ENCODE results near the gene FEM1A. TPM values are rescaled to one million over a fixed set of nuclear protein-coding genes. Genes with fewer than 3 reads are reported as not detected.
A peak's percentile ranks its signal among the peaks of the same experiment; 100 is the strongest.

FEM1A gene
- total and polyA plus RNA-seq, 10 of the 15 experiments (the other 5 are each of a cell fraction or from before 2014, with no cell fraction given) = 0.27 to 17.4 (median 3.8) TPM

DNA sequence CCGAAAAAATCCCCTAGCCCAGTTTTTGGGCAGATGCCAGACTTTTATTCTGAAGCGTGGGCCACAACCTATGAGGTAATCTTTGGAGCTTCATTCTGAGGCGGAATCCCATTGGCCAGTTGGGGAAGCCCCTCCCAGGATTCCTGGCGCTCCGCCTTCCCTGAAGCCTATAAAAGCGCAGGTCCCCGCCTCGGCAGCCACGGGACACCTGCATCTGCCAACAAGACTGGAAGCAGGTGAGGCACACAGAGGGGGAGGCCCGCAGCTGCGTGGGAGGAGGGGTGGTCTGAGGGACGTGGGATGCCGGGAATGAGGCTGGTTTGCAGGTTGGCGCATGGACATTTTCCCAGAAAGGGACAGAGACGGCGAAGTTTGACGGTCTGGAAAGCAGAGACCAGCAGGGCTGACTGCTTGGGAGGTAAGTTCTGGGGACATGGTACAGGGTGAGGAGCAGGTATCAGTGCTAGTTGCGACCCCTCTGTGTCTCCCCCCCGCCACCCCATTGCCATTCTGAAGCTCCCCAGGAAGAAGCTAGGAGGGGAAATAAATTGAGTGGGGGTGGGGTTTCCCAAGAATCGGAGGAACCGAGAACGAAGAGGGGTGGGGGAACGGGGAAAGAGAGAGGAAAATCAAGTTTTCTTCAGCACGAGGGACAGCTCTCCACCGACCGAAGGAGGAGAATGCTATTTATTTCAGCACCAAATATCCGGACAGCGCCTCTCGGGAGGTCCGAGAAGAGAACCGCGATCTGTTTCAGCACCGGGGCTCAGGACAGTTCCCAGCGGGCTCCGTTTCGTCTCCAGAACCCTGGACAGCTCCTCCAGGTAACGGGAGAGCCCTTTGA, 22.4 kb upstream of the FEM1A start (continued):
- no peak for TF ChIP-seq MEF2B (IDR thresholded peaks at IDR 0.05; ENCODE audit: partially characterized antibody, poor library complexity, severe bottlenecking)
- 0 out of 2 replicates have a peak, but pooled peaks have one; percentile 15 for TF ChIP-seq TCF12 (IDR thresholded peaks at IDR 0.05; ENCODE audit: low read depth, low read length)
- TF ChIP-seq, protein P1, sequence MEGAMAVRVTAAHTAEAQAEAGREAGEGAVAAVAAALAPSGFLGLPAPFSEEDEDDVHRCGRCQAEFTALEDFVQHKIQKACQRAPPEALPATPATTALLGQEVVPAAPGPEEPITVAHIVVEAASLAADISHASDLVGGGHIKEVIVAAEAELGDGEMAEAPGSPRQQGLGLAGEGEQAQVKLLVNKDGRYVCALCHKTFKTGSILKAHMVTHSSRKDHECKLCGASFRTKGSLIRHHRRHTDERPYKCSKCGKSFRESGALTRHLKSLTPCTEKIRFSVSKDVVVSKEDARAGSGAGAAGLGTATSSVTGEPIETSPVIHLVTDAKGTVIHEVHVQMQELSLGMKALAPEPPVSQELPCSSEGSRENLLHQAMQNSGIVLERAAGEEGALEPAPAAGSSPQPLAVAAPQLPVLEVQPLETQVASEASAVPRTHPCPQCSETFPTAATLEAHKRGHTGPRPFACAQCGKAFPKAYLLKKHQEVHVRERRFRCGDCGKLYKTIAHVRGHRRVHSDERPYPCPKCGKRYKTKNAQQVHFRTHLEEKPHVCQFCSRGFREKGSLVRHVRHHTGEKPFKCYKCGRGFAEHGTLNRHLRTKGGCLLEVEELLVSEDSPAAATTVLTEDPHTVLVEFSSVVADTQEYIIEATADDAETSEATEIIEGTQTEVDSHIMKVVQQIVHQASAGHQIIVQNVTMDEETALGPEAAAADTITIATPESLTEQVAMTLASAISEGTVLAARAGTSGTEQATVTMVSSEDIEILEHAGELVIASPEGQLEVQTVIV (IDR thresholded peaks at IDR 0.05; ENCODE audit: borderline replicate concordance, partially characterized antibody) = no peak
- no peak for TF ChIP-seq GATAD2B (conservative IDR thresholded peaks at IDR 0.05; ENCODE audit: low read depth)
- no peak for TF ChIP-seq SPI1 (IDR thresholded peaks at IDR 0.05; ENCODE audit: borderline replicate concordance, insufficient read depth, low read depth, low read length)
- TF ChIP-seq NFYA (IDR thresholded peaks at IDR 0.05; ENCODE audit: borderline replicate concordance, low read depth, low read length) = no peak
- no peak for TF ChIP-seq CHD1 (IDR thresholded peaks at IDR 0.05; ENCODE audit: low read depth, low read length)
- TF ChIP-seq POLR2AphosphoS5 (IDR thresholded peaks at IDR 0.05; ENCODE audit: low read length) = no peak
- TF ChIP-seq SMC3 (IDR thresholded peaks at IDR 0.05; ENCODE audit: borderline replicate concordance, low read length) = no peak
- no peak for TF ChIP-seq RFX5 (IDR thresholded peaks at IDR 0.05; ENCODE audit: low read depth, low read length)
- TF ChIP-seq IKZF2 (IDR thresholded peaks at IDR 0.05) = 0 out of 4 replicates have a peak, but pooled peaks of 1 of the 2 experiments have one; percentile 11
- TF ChIP-seq, protein P2, sequence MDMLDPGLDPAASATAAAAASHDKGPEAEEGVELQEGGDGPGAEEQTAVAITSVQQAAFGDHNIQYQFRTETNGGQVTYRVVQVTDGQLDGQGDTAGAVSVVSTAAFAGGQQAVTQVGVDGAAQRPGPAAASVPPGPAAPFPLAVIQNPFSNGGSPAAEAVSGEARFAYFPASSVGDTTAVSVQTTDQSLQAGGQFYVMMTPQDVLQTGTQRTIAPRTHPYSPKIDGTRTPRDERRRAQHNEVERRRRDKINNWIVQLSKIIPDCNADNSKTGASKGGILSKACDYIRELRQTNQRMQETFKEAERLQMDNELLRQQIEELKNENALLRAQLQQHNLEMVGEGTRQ (IDR thresholded peaks at IDR 0.05; ENCODE audit: borderline replicate concordance, low read depth, low read length) = no peak
- TF ChIP-seq CBX5 (IDR thresholded peaks at IDR 0.05; ENCODE audit: low read depth) = peak; percentile 85; the same call in 1 of the 2 replicates
- TF ChIP-seq, protein P3, sequence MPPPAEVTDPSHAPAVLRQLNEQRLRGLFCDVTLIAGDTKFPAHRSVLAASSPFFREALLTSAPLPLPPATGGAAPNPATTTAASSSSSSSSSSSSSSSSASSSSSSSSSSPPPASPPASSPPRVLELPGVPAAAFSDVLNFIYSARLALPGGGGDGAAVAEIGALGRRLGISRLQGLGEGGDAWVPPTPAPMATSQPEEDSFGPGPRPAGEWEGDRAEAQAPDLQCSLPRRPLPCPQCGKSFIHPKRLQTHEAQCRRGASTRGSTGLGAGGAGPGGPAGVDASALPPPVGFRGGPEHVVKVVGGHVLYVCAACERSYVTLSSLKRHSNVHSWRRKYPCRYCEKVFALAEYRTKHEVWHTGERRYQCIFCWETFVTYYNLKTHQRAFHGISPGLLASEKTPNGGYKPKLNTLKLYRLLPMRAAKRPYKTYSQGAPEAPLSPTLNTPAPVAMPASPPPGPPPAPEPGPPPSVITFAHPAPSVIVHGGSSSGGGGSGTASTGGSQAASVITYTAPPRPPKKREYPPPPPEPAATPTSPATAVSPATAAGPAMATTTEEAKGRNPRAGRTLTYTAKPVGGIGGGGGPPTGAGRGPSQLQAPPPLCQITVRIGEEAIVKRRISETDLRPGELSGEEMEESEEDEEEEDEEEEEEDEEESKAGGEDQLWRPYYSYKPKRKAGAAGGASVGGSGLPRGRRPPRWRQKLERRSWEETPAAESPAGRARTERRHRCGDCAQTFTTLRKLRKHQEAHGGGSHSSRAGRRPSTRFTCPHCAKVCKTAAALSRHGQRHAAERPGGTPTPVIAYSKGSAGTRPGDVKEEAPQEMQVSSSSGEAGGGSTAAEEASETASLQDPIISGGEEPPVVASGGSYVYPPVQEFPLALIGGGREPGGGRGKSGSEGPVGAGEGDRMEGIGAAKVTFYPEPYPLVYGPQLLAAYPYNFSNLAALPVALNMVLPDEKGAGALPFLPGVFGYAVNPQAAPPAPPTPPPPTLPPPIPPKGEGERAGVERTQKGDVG (CRISPR knock-in tag; IDR thresholded peaks at IDR 0.05) = 0 out of 2 replicates have a peak, but pooled peaks have one; percentile 65
- no peak for TF ChIP-seq HDGF (IDR thresholded peaks at IDR 0.05)
- TF ChIP-seq, protein P4, sequence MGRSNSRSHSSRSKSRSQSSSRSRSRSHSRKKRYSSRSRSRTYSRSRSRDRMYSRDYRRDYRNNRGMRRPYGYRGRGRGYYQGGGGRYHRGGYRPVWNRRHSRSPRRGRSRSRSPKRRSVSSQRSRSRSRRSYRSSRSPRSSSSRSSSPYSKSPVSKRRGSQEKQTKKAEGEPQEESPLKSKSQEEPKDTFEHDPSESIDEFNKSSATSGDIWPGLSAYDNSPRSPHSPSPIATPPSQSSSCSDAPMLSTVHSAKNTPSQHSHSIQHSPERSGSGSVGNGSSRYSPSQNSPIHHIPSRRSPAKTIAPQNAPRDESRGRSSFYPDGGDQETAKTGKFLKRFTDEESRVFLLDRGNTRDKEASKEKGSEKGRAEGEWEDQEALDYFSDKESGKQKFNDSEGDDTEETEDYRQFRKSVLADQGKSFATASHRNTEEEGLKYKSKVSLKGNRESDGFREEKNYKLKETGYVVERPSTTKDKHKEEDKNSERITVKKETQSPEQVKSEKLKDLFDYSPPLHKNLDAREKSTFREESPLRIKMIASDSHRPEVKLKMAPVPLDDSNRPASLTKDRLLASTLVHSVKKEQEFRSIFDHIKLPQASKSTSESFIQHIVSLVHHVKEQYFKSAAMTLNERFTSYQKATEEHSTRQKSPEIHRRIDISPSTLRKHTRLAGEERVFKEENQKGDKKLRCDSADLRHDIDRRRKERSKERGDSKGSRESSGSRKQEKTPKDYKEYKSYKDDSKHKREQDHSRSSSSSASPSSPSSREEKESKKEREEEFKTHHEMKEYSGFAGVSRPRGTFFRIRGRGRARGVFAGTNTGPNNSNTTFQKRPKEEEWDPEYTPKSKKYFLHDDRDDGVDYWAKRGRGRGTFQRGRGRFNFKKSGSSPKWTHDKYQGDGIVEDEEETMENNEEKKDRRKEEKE (IDR thresholded peaks at IDR 0.05) = no peak
- TF ChIP-seq HCFC1 (IDR thresholded peaks at IDR 0.05; ENCODE audit: low read length) = peak; percentile 58; the same call in 1 of the 2 replicates
- TF ChIP-seq, protein P5, sequence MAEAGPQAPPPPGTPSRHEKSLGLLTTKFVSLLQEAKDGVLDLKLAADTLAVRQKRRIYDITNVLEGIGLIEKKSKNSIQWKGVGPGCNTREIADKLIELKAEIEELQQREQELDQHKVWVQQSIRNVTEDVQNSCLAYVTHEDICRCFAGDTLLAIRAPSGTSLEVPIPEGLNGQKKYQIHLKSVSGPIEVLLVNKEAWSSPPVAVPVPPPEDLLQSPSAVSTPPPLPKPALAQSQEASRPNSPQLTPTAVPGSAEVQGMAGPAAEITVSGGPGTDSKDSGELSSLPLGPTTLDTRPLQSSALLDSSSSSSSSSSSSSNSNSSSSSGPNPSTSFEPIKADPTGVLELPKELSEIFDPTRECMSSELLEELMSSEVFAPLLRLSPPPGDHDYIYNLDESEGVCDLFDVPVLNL (IDR thresholded peaks at IDR 0.05; ENCODE audit: low read depth, low read length) = no peak

All from GM12878 (cell line).